H4 (cell line): ENCODE measurements around the gene GAS2L1. TPM values are rescaled to one million over a fixed set of nuclear protein-coding genes. Genes with fewer than 3 reads are reported as not detected.

Experiments
- DNase-seq: peaks from one replicate; pipeline ENCODE4 v3.0.0-alpha.2; 2015; ENCODE audit warnings: low spot score
- total RNA-seq: library from RNA; depleted of rRNA; stranded (reverse); fragments of >200 nt; shearing (Covaris generic); gene quantifications from 2 replicates; pipeline ENCODE4 v1.2.3, GENCODE V29; 2014; rRNA removed

GAS2L1 gene
- 3.9 and 4.0 TPM in 2 replicates for total RNA-seq

DNA sequence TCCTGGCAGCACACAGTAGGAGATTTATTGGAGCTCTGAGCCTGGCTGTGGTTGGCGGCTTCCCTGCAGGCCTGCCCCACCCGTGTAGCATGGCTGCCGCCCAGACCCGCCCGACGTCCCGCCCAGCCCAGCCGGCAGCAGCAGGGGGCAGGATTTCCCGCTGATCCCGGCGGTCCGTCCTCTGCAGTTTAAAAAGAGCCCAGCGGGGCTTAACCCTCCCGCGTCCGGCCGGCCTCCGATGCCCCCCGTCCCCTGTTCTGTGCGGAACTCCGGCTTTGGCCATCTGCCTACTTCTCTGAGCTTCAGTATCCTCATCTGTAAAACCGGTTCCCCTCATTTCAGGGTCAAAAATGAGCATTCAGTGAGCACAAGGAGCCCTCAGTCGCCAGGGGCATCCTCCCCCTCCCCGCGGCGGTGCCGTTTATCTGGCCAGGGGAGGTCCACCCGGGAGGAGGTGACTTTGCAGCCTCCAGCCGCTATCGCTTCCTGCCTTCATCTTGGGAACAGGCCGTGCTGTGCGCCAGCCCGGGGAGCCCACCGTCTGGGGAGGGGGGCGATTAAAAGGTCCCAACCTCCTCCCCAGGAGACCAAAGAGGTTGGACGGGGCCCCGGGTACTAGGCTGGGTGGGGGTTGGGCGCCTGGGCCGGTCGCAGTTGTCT, at the start of gene GAS2L1:
Gene GAS2L1, plus strand, starts transcription at position 476 of the 660 bp plus-strand sequence. CDS start 1,456 bp downstream, outside the sequence.
- peak; percentile 53 for DNase-seq

DNA sequence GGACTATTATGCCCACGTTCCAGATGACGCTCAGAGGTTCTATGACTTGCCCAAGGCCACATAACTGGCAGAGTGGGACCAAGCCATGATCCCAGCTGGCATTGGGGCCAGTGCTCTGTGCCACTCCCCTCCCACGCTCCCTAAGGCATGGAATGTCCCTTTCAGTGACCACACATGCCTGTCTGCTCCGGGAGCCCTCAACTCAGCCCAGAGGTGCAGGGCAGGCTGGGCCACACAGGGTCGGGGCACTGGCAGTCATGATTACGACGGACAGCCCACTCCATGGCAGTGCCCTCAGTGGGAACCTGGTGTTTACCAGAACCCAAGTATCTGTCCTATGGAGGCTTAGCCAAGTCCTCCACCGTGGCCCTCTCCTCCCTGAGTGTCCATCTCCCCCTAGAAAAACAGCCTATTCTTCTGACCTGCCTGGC, 48.7 kb upstream of the GAS2L1 start:
- no peak for DNase-seq

DNA sequence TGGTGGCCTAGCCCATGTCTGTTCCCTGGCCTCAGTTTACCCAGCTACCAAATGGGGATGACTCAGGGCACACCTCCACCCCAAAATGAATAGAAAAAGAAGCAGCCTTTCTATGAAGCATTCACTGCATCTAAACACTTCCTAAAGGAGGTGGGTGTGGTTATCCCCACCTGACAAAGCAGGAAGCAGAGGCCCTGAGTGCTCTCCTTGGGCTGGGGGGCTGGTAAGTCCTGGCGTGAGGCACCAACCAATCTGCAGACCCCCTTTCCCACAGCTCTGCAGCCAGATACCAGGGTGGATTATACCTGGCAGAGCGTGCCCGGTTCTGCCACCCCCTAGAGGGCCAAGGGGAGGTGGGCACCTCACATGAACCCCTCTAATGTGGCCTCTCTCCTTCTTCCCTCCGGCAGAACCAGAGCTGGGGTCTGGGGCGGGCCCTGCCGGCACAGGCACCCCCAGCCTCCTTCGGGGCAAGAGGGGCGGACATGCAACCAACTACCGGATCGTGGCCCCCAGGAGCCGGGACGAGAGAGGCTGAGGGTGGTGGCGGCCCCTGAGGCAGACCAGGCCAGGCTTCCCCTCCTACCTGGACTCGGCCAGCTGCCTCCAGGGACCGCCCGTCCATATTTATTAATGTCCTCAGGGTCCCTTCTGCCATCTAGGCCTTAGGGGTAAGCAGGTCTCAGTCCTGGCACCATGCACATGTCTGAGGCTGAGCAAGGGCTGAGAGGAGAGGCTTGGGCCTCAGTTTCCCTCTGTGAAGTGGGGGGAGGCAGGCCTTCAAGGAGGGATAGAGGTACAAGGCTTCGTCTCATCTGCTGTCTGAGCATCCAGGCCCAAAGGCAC, 47.8 kb upstream of the GAS2L1 start:
- DNase-seq = no peak

DNA sequence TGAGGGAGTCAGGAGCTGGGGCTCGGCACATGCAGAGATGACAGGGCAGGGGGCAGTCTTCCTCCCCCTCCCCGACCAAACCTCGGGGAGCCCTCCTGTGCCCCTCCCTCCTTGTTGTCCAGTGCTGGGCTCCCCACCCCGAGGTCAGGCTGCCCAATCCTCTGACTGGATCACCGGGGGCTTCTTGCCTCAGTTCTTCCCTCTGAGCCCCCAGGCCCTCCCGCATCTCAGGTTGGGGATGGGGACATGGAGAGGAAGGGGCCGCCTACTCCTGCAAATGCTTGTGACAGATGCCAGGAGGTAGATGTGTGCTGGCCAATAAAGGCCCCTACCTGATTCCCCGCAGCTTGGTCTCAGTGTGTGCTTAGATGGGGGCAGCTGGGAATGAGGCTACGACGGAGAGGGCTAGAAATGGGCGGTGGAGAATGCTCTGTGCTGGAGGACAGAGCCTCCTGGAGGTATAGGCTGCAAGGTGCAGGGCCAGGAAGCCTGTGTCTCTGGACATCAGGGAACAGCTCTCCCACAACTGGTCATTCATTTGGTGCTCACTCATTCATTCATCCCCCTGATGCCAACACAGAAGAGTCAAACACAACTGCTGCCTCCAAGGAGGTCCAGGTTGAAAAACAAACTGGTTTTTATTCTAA, 47.1 kb upstream of the GAS2L1 start:
- no peak for DNase-seq

DNA sequence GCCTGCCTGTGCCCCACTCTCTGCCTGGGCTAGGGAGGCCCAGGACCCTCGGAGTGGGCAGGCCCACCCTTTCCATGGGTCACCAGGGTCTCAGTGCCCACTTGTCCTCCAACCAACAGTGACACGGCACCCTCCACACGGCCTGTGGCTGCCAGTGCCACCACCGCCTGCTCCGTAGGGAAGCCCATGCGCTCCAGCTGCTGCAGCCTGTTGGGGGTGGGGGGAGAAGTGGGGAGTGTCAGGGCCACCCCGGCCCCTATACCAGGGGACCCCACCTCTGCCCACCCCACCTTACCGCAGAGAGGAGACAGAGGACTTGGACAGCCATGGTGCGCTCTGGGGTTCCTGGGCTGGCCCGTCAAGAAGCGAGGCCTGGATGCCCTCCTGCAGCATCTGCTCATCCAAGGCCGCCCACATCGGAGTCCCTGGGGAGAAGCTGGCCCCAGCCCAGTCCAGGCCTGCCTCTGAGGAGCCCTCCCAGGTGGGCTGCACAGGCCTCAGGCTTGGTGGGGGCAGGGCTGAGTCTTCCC, 46.4 kb upstream of the GAS2L1 start:
- DNase-seq = no peak

DNA sequence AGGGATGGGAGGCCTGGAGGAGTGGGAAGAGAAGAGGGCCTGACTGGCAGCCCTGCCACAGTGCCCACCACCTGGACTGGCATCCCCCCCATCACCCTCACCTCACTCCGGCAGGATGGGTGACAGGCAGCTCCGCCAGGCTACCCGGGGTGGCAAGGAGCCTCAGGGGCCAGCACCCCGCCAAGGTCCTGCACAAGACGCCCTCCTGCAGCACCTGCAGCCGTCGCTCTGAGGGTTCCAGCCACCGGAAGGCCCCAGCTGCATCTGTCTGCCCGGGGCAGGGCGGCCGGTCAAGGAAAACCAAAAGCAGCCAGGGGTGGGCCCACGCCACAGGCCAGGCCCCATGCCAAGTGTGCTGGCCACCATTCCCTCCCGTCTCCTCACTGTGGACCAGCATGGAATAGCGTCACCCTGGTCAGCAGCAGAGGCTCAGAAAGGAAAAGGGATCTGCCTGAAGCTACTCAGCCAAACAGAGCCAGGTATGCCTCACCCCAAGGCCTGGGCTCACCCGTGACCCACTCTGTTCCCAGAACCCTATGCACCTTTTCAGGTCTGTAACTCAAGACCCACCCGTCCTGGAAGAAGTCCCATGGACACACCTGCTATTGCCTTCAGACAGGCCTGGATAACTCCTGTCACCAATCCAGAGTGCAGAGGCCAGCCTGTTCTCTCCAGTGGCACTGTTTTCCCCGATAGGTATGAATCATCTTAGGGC, 45.7 kb upstream of the GAS2L1 start:
- DNase-seq = no peak

DNA sequence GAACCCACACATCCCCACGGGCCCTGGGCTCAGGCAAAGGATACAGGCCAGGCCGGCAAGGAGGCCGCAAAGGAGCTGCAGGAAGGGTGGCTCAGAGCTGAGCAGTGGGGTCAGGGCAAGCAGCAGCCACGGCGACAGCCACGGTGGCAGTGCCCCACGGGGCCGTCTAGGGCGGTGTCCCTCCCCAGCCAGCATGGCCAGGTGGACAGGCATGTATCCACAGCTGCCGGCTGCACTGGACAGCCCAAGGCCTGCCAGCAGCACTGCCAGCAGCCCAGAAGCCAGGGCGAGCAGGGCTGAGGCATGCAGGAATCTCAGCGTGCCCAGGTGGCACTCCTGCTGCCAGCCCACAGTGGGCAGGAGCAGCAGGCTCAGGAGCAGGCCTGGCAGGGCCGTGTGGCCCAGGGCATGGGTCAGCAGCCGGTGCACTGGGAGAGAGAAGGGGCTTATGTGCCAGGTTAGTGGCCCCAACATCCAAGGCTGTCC, 42.6 kb upstream of the GAS2L1 start:
- no peak for DNase-seq

DNA sequence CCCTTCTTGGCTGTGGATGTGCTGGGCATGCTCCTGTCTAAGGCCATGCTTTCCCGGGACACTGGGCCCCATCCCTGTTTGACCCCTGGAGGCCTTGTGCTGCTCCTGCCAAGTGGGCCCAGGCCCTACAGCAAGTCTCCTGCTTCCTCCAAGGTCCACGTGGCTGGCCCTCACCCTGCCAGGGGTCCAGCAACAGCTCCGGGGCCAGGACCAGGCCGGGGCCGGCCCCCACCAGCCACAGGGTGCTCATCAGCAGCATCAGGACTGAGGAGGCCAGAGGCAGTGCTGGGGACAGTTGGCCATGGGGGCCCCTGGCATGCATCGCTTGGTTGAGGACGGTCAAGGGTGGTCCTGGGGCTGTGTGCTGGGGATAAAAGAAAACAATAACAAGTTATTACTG, 41.1 kb upstream of the GAS2L1 start:
- DNase-seq = no peak

DNA sequence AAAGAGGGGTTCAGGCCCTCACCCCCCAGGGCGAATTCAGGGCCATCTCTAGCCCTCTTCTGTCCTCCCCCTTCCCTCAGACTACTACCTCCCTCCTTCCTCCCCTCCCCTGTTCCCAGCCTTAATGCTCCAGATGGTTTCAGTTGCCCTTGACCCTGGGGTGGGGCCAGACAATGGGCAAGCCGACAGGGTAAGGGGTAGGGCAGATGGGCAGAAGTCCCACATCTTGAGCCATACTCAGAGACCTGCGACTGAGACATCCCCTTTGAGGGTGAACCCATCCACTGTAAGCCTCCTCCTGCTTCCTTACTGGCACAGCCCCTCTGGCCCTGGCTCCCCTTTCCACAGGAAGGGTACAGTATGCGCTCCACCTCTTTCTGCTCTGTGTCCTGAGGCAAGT, 40.5 kb upstream of the GAS2L1 start:
- no peak for DNase-seq

DNA sequence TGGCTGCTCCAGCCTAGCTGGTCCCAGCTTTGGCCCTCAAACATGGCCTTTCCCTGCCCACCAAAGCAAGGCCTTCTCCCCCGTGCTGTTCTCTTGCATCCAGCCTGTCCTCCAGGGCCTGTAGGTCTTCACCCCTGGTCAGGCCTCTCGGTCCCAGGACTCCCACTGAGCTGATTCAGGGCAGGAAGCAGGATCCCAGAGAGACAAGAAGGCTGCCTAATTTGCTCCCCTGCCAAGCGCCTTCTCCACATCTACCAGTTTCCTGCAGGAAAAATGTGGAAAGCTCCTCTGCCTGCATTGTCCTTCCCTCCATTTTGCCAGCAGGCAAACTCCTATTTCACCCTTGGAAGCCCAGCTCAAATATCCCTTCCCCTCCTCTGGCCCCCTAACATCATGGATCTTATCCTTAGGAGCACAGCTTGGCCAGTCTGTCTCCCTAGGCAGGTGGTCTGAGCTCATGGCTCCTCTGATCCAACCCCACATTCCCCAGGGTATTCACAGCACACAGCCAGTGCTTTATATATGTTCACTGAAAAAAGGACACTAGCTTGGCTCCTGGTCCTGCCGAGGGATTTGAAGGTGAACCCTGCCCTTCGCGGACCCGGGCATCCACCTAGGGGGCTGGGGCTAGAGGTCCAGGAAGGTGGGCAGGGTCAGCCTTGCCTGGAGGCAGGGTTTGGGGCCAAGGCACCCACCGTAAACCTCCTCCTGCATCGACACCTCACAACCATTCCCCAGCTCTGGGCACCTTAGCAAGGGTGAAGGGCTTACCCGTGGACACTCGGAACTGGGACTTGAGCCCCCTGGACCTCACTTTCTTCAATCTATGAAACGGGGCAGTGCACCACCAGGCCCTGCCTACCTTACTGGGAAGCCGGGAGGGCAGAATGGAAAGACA, 39.6 kb upstream of the GAS2L1 start:
- no peak for DNase-seq

DNA sequence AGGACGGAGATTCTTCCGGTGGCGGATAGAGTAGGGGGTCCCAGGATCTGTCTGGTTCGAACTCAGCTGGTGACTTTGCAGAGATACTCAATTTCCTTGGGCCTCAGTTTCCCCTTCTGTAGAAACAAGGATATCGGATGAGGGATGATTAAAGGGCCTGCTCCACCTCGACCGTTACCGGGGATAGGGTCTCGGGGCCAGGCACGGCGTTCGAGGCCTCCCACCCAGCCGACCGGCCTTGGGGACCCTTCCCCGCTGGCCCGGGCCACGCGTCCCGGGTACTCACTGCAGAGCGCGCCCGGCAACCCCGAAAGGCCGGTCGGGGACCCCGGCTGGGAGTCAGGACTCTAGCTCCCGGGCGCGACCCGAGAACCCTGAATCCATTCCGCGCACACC, 39.0 kb upstream of the GAS2L1 start:
- no peak for DNase-seq

DNA sequence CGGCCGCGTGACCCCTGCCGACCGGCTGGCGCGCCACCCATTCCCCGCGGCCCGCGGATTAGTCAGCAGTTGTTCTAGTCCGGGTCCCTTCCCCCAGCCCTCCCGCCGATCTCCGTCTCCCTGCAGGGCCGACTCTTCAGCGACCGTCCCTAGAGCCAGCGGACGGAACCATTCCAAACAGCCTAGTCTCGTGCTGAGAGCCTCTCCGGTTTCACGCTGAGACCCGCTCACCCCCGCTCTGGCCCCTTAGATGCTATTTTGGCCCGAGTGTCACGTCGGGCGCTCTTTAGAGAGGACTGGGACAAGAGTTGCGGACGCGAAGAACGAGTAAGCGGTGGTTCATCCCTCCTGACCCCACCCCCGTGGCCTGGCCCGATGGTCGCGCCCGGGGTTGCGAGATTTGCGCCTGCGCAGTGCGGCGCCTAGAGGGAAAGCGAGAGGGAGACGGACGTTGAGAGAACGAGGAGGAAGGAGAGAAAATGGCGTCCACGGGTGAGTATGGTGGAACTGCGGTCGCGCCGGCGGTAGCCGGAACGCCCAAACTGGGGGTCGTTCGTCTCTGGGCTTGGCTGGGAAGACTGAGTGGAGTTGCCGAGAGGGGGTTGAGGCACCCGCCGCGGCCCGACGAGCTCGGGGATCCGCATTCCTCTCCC, 38.5 kb upstream of the GAS2L1 start, which contains the start of the genes EWSR1 and RHBDD3:
Gene EWSR1, plus strand, starts transcription at position 411 of the 653 bp plus-strand sequence. Its CDS starts 69 bp downstream, at position 480.
Gene RHBDD3, minus strand, starts transcription at position 124 of the 653 bp plus-strand sequence. CDS start 2,355 bp downstream, outside the sequence.
- DNase-seq = peak; percentile 84

DNA sequence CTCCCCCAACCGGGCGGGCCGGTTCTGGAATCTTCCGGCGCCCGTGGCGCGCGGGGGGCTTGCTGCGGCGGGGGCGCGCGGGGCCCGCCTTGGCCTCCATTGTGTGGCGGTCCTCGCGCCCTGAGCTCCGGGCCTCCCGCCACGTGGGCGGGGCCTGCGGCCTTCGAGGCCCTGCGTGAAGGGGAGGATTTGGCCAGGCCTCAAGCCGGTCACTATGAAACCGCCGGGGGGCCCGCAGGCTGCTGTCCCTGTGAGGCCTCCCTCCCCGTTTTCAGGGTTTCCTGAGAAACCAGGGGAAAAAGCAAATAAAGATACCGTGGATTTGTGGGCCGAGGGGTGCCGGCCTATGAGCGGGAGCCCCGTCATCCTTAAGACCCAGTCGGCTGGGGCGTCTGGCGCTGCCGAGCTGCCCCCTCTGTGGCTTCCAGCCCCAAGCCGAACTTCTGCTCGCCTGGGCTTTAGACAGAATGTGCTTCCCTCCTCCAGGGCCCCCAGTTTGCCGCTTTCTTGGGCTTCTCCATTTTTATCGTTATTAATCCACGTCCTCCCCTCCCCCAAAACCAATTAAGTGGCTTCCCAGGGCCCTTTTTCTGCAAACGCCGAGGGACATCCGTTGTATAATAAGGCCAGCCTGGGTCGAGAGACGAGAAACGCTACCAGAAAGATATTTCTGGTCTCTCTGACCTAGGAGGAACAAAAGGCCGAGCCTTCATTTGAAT, 37.8 kb upstream of the GAS2L1 start:
- no peak for DNase-seq

DNA sequence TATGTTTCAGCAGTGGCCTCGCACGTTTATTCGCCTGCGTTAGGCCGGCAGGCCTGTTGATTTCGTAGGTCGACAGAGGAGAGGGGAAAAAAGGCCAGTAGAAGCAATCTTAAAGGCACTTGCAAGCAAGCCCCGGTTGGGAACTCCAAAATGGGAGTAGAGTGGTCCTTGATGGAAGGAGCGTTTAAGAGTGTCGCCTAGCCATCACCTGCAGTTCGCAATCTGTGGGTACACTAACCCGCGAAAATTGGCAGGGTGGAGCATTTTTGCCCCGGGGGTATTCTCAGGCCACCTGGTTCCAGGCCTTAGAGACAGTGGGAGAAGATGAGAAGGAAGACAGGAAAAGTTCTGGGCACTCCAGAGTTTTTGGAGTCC, 37.2 kb upstream of the GAS2L1 start:
- no peak for DNase-seq

DNA sequence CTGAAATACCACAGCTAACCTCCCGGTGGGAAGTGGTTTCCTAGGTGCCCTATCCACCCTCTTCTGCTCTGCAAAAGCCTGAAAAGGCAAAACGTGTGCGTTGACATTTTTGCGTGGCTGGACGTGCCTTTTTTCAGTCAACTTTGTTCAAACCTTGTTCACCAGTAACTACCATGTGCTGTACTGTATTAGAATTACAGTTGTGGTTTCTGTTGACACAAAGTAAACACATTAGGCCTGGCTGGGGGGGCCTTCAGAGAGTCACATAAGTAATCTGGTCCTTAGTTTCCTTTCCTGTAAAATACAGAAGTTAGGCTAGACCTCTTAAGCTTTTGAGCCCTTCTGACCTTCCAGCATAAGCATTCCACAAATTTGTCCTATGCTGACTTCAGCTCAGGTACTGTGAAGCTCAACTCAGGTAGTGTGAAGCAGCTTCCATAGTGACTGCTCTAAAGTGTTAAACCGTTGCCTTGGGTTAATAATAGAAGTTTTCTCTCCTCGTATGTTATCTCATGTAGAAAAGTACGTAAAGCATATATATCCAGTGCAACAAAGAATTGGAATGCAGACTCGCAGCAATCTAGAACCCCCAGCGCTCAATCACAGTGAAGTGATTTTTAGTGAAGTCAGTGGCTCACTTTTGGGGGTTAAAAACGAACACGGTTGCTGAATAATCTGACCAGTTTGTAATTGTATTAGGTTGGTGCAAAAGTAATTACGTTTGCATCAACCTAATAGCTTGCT, 36.5 kb upstream of the GAS2L1 start:
- no peak for DNase-seq

DNA sequence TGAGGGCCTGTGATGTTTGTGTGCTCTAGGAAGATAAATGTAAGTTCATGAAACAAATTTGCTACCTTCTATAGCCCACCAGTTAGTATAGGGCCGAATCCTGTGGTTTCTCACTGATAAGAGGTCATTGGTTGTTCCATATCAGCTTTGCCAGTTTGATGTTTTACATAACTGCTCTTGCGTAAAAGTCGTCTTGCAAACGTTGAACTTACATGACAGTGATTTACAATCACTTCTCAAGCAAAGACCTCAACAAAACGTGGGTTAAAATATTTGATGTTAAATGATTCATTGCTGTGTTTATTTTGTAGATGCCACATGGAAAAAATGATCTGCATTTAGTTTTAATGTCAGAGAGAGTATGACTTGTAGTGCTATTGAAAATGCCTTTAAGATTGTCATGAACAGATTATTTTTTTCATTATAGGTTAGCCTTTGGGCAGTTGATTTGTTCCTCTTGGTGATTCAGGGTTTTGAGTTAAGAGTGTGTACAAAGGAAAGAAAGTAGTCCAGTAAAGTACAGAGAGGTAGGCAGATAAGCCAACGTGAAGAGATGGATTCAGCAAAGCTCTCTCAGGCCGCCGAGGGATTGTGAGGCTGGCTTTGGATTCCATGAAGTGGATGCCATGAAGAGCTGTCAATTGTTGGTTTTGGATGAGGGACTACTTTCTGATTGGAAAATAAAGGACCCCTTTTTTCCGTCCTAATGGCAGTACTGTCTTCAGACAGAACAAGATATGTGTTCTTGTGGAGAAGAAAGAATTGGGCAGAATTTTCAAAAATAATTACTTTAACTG, 35.8 kb upstream of the GAS2L1 start:
- DNase-seq = no peak

DNA sequence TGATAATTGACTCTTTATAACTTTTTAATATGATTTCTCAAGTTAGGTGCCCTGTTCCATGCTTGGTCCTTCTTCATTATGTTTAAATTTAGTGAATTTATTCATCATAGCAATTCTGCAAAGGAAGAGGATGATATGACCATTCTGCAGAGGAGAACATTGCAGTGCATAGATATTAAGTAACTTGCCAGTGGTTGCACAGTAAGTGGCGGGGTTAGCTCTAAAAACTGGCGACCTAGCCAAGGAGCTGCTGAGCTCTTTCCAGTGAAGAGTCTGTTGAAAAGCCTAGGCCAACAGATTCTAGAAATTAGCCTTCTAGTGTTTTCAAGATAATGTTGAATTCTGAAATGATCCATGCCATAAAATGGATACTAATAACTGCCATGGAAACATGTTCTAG, 33.8 kb upstream of the GAS2L1 start:
- no peak for DNase-seq

DNA sequence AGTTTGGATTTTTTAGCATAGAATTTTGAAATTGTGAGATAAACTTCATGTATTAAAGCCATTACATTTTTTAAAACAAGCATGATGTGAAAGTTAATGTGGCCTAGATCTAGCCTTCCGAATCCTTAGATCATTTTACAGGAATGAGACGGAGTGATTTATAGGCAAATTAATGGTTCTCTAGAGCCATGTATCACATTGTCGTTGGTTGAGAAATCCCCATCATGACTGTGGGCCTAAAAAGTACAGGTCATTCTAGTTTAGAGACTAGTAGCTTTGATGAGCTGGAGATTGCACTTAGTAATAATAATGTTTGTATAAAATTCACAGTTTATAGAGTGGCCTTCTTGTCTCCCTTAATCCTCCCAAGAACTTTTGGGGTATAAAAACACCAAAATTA, 31.3 kb upstream of the GAS2L1 start:
- DNase-seq = no peak
